Sciatic nerve (tissue), 2 donors: Measurements from ENCODE around the gene ZNF710. TPM values are rescaled to one million over a fixed set of nuclear protein-coding genes. Genes with fewer than 3 reads are reported as not detected.

Source experiments
- ATAC-seq: fragments of 200-7000 bp; cut with Tn5 transposase; one replicate; pipeline ENCODE4 v1.9.1; 2020; ENCODE audit warnings: mild to moderate bottlenecking, moderate library complexity
- DNase-seq: peaks from one replicate; pipeline ENCODE4 v3.0.0-alpha.2; 2020; ENCODE audit warnings: low spot score
- intact Hi-C: fragments of 100-400 bp; cut with DNase I; formaldehyde crosslinking; loops from one replicate; pipeline ENCODE4 v1.14.2; 2022
- total RNA-seq: library from RNA; stranded (reverse); fragmentation: NEBNext Ultra II Directional; extraction: Animal tissue kit (Norgen Biotek cat#: 25700); gene quantifications from one replicate; pipeline ENCODE4 v1.2.1, GENCODE V29; 2021
- donor health status: DM: no; HTN: no; CAD: no.
- donor health status: DM: no; HTN: no; CAD: no.

Gene ZNF710
- total RNA-seq, 1 donor from 2014 or later = 20.2 TPM

DNA sequence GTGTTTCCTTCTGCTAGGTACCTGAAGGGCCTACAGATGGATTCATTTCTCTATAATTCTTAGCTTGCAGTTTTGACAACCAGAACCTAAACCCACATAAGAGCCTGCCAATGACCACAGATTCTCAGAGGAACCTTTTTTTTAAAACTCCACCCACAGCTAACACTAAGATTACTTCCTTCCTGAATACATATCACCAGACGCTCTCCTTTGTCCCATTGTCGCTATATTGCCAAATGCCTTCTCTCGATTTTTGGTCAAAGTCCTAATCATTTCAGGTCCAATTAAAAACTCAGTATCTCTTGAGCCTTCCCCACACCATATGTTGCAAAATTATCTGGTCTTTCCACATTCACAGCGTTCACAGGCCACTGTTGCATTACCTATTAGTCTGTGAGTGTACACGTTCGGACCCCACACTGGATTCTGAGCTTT lies 12.4 kb downstream of the ZNF710 start:
- intact Hi-C loops = no loop called here
- ATAC-seq (no peak), DNase-seq (no peak)

DNA sequence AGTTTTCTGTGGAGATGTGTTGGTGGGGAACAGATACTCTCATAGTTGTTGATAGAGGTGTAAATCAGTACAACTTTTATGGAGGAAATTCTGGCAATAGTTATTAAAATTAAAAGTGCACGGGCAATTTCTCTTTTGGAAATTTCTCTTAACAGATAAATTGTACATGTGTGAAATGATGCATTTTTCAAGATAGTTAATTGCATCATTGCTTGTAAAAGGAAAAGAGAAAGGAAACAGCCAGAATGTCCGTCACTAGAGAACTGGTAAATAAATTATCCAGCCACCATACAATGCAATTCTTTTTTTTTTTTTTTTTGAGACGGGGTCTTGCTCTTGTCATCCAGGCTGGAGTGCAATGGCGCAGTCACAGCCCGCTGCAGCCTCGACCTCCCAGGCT lies 14.2 kb downstream of the ZNF710 start:
- intact Hi-C loops = no loop called here
- no peak for ATAC-seq
- no peak for DNase-seq

GRCh38 chr15:90015749-90016148 lies 14.6 kb downstream of the ZNF710 start:
- no peak for DNase-seq
- intact Hi-C loops = no loop called here
- no peak for ATAC-seq

GRCh38 chr15:90016721-90017120 lies 15.6 kb downstream of the ZNF710 start:
- intact Hi-C loops = no loop called here
- DNase-seq = no peak
- ATAC-seq = no peak

DNA sequence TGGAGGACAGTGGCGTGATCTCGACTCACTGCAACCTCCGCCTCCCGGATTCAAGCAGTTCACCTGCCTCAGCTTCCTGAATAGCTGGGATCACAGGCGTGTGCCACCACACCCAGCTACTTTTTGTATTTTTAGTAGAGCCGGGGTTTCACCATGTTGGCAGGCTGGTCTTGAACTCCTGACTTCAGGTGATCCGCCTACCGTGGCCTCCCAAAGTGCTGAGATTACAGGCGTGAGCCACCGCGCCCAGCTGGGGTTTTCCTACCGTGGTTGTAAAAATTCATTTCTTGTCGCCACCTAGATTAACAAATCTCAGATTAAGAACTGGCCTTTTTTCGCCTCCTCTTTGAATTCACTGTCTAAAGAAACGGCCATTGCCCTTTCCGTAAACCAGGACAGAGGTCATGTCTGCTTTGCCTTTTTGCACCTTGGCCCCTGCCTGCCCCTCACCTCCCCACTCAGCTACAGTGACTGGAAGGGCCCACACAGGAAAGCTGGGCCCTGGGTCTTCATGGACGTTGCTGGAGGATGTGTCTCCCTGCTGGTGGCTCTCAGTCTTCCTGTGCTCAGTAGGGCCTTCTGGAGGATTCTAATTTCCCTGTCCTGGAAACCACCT lies 17.2 kb downstream of the ZNF710 start:
- DNase-seq (no peak), ATAC-seq (no peak)
- intact Hi-C loops = no loop called here

DNA sequence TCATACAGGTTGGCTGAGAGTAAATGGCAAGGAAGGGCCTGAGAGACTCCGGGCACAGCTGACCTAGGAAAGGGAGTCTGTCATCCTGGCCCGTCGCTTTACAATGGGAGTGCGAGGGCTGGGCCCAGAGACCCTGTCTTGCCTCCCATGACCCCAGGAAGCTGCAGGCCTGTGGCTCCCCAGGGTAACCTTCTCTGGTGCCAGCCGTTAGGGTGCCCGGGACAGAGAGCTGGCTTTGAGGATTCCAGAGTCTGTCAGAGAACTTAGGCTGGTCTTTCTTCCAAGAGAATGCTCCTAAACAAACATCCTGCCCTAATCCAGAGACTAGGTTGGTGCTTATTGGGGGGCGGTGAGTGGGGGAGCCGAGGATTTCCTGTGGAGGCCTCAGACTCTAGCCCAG lies 18.5 kb downstream of the ZNF710 start:
- ATAC-seq (no peak), DNase-seq (no peak)
- intact Hi-C loops = no loop called here

DNA sequence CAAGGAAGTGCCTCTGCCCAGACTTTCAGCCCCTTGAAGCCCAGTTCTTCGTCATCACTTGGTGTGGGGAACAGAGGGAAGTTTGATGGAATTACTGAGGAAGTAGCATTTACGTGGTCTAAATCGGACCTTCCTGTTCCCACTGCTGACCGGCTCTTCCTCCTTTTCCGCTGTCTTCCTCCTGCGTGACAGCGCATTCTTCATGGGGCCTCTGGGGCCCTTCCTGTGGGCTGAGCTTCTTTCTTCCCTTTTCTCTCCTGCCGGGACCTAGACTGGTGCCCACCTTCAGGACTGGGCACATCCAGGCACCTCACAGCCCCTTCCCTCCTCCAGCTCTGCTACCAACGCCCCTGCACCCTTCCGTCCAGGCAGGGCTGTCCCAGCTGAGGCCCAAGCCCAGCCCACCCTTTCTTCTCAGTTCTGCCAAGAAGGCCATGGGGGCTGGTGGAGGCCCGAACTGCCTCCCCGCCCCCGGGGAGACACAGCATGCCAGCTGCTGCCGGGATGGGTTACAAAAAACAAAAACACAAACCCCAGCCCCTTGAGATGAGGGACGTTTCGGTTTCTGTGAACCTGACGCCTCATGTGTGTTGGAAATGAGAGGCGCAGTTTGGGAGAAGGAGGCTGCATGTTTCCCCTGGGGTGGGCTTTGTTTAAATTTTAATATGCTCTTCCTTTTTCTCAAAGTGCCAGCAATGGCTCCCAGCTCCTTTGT lies 19.1 kb downstream of the ZNF710 start:
- intact Hi-C loops = no loop called here
- ATAC-seq (peak; percentile 76), DNase-seq (no peak)

GRCh38 chr15:90020936-90021507 lies 19.9 kb downstream of the ZNF710 start:
- DNase-seq (peak; percentile 30), ATAC-seq (no peak)
- intact Hi-C loops = no loop called here

- DNase-seq = peak; percentile 21
- ATAC-seq = no peak
- intact Hi-C loops = no loop called here
These were observed 21.2 kb downstream of the ZNF710 start for GRCh38 chr15:90022345-90022744.

GRCh38 chr15:90022905-90023700 lies 22.0 kb downstream of the ZNF710 start:
- ATAC-seq (no peak), DNase-seq (peak; percentile 1)
- intact Hi-C loops = no loop called here

- intact Hi-C loops = no loop called here
- ATAC-seq (no peak), DNase-seq (peak; percentile 13)
These were observed 23.3 kb downstream of the ZNF710 start for GRCh38 chr15:90024406-90024805.

DNA sequence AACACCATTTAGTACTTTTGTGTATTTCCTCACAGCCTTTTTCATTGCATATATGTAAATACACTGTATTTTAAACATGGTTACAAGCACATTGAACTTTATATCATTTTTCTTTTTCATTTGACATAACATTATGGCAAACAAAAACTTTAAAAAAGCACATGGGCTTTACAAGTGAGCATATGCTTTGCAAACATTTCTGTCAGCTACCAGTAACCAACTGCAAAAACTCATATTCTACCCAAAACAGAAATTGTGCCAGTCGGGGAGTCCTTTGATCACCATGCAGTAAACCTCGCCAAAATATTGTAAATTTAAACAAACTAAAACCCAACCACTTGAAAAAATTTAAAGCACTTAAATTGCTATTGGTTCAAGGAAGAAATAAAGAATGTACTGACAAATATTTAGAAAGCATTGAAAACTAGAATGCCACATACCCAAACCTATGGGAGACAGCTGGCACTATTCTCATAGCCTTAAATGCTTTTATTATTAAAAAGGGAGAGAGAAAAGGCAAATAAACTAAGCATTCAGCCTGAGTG lies 24.4 kb downstream of the ZNF710 start:
- DNase-seq = no peak
- ATAC-seq = no peak
- intact Hi-C loops = no loop called here

GRCh38 chr15:90028376-90028944 lies 27.3 kb downstream of the ZNF710 start:
- DNase-seq (peak; percentile 14), ATAC-seq (no peak)
- intact Hi-C loops = no loop called here

- intact Hi-C loops = no loop called here
- DNase-seq (peak; percentile 0), ATAC-seq (no peak)
These were observed 27.9 kb downstream of the ZNF710 start for GRCh38 chr15:90029024-90029423.

DNA sequence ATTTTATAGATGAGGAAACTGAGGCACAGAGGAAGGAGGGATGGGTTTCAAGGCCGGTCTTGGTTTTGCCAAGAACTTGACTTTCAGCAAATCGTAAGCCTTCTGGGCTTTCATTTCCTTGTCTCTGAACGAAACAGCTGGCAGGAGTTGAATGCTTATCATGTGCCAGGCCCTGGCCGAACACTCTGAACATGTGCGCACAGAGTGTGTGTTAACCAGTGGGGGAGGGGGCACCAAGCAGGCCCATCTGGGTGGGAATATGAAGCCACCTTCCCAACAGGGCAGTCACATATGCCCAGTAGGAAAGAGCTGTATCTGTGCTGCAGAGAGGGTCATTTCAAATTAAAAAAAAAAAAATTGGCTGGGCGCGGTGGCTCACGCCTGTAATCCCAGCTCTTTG lies 29.3 kb downstream of the ZNF710 start:
- ATAC-seq (no peak), DNase-seq (peak; percentile 47)
- intact Hi-C loops = no loop called here

DNA sequence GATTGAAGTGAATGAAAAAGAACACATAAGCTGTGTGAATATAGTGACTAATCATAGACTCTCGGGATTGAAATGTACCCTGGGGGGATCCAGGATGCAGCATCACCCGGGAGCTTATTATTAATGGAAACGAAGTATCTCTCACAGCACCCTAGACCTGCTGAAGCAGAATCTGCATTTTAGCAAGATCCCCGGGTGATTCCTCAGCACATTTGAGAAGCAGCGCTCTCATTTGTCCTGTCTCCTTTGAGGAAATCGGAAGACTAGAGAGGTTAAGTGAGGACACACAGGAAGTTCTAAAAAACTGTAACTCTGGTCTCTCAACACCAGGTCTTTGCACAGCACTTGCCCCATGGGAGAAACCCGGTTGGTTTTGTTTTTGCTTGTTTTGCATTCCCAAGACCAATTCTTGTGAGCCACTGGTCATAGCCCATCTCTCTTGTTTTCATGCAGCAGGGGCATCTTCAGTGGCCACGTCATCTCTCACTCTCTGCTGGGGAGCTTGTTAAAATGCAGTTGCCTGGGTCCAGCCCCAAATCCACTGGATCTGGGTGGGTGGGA lies 30.2 kb downstream of the ZNF710 start:
- intact Hi-C loops = no loop called here
- peak; percentile 33 for ATAC-seq
- DNase-seq = peak; percentile 32

- DNase-seq (peak; percentile 47), ATAC-seq (no peak)
- intact Hi-C loops = no loop called here
These were observed 31.9 kb downstream of the ZNF710 start for GRCh38 chr15:90033006-90033405.

- ATAC-seq = no peak
- intact Hi-C loops = no loop called here
- peak; percentile 17 for DNase-seq
These were observed 32.3 kb downstream of the ZNF710 start for GRCh38 chr15:90033448-90033847.
